GM21717 (cell line): ENCODE results near the gene GDF2.

Source experiments
- ATAC-seq: cut with Tn5 transposase; IDR thresholded peaks from one replicate; pipeline ENCODE4 v1.9.1; 2021; ENCODE audit warnings: mild to moderate bottlenecking, moderate library complexity; ENCODE audit not compliant: unreplicated experiment

Gene GDF2

GRCh38 chr10:47322300-47323061, at the start of gene GDF2:
GDF2 (plus strand) TSS chr10:47322454; CDS start chr10:47322669, 215 bp downstream.
- ATAC-seq: no peak

- no peak for ATAC-seq
These were observed 46.2 kb upstream of the GDF2 start for GRCh38 chr10:47276071-47276470.

DNA sequence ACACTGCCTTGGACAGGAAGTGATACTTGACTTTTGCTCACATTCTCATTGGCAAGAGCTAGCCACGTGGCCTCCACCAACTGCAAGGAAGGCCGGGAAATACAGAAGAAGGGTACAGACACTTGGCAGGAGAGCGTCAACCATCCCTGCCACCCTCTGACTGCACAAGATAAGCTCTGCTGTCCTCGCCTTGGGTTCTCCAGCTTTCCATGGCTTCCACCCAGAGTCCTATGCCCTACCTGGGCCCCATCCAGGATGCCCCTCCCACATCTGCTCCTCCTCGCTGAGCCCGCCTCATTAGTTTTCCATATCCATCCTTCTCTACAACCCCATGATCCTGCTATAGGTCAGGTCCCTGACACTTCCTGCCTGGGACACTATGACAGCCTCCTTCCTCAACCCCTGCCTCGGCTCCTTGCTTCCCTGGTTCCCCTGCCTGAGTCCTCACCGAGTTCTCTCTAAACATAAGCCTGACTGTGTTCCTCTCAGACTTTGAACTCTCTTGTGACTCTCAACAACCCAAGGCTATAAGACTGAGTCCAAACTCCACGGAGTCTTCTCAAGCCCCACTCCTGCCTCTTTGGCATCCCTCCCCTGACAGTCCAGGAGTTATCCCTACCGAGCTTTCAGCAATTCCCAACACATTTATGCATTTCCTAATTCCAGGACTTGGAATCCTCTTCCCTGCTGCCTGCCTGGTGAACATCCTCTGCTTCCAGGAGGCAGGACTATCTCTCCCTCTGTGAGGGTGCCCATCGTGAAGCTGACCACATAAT, 45.5 kb upstream of the GDF2 start:
- no peak for ATAC-seq

DNA sequence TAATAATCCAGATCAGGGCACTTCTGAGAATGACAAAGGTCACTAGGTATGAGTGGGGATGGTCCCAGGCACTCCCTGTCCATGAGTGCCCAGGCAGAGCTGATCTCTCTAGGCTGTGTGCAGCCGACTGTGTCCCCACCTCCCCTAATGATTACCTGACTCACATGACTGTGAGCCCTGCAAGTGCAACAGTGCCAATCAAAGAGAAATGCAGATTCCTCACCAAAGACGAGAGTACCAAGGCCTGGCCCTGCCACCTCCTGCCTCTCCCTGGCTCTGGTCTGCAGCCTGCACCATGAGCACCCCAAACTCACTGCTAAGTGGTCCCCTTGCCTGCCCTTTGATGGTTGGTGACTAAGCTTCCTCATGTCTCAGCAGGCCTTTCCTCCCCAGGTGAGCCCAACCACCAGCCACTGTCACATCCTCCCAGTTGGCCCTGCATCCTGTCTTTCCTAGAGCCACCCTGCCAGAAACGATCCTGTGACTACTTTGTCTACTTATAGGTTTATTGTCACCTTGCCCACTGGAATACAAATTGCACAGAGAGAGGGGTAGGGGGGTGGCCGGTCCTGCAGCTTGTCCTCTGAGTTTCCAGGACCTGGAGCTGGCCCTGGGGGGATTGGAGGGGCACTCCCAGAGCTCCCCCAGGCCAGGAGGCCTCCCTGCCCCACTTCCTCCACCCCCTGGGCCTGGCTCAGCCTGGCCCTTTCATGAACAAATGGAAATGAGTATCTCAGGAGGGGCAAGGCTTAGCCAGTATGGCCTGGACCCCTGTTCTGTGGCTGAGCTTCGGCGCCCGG, 44.7 kb upstream of the GDF2 start:
- no peak for ATAC-seq

- no peak for ATAC-seq
These were observed 44.1 kb upstream of the GDF2 start for GRCh38 chr10:47278152-47278473.

DNA sequence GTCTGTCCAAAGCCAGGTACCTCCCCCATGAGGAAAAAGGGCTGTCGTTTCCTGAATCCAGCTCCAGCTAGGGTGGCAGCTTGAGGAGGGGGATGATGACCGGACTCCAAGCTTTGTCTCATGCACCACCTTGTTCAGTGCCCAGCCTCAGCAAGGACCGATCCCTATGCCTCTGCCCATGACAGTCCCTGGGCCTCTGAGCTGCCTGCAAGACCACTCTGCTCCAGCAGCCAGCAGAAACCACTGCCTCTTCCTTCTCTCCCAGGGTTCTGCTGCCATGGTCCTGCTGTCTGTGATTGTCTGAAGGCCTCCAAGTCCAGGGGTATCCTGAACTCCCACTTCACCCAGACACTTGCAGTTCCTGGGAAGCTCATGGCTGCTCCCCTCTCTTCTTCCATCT, 43.5 kb upstream of the GDF2 start:
- ATAC-seq: no peak

DNA sequence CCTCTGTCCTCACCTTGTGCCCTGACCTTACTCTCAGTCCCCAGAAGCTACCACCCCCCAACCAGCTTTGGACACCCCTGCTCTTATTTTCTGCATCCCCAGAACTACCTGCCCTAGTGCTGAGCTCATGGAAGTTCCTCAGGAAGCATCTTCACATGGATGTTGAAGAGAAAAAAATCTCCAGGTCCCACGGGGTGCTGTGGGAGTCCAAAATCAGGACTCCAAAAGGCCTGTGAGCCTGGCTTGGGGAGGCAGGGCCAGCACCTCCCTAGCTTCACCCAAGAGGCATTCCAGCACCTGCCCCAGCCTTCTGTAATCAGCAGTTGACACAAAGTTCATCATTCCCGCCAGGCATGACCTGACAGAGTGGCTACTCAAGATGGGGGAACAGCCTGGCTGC, 43.0 kb upstream of the GDF2 start:
- ATAC-seq: no peak

DNA sequence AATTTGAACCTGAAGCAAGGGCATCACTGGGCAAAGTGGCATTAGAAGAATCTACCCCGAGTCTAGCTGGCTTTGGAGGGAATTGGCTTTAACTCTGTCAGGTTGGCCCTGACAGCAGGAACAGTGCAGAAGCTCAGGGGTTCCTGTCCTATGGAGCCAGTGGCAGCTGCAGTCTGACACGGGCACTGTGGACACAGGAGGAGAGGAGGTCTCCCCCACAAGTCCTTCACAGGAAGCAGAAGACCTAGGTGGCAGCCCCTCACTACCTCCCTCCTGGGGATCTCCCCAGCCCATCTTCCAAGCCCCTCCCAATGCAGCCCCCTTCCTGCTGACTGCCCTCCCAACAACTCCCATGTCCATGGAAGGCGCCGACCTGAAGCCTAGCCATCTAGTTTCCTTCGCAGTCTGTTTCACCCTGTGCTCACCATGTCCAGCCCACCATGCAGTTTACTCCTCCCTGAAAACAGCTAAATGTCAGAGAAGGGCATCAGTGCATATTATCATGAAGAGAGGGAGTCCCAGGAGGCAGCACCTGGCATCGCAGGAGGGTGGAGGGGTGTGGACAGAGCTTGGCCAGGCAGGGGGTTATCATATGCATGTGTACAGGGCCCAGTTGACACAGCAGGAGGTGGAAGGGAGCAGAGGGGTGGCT, 40.1 kb upstream of the GDF2 start:
- ATAC-seq: no peak

- no peak for ATAC-seq
These were observed 39.6 kb upstream of the GDF2 start for GRCh38 chr10:47282657-47283018.

DNA sequence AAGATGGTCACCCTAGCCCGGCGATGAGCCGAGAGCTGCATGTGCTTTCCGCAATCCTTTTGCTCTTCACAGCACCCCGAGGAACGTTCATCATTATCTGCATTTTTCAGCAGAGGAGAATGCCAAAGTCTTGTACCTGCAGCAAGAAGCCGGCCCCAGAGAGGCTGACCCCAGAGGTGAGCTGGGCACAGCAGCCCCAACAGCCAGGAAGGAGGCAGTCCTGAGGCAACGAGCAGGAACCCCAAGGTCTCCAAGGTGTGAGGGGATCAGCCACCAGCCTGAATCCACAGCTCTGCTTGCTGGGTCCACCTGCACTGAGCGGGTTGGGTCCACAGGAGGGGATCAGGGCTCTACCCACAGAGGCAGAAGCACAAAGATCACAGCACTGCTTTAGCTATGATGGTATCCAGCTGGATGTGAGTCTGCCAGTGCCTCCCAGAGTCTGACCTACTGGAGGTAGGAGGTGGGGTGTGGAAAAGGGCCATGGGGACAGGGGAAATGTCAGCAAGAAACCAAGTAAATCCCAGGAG, 39.1 kb upstream of the GDF2 start:
- ATAC-seq: no peak

DNA sequence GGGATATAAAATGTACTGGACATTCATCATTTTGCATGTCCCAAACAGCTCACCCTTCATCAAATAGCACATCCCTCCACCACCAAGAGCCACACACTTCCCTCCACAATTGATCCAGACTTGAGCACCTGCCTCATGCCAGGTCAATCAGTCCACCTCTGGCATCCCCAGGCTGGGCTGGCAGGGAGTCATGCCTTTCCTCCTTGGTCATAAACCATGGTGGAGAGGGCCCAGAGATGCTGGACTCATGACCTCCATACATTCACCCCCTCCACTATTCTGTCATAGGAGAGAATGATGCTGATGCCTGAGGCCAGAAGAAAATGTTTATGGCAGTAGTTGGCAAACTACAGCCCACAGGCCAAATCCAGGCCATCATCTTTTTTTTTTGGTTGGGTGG, 38.4 kb upstream of the GDF2 start:
- ATAC-seq: no peak

DNA sequence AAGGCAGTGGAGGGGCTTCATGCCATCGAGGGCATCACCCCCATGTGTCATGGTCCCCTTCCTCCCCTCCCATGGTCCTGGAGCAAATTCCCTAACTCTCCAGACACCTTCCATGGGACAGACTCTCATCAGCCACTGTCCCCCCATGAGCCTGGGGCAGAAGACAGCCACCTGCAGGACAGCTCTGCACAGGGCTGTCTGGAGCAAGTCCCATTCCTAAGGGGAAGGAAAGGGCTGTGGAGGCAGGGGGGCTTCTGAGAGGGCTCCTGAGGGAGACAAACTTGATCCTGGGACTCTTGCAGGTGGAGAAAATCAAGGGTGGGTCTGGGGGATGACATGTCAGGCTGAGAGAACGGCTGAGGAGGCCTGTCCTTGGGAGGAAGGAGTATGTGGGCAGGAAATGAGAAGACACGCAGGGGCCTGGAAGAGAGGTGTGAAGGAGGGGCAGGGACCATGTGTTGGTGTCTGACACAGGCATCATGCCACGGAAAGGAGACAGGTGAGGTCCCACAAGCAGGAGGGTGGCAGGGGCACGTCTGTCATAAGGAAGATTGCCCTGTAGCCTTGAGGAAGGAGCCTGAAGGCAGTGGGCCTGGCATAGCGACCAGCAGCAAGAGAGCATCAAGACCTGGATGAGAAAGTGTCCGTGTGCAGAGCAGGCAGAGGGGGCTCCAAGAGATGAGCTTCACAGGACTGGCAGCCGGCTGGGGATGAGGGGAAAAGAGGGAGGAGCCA, 36.7 kb upstream of the GDF2 start:
- no peak for ATAC-seq

DNA sequence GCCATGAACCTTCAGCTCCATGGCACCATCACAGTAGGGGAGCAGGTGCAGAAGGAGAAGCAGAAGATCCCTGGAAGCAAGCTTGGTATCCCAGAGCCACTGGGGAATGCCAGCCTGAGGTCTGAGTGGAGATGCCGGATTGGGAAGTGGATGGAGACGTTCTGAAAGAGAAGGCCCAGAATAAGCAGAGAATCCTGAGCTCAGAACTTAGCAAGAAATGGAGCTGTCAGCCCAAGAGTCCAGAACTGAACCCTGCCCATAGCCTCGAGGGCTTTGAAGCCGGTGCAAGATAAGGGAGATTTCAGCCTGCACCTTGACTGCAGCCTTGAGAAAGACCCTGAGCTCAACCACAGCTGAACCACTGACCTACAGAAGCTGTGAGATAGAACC, 36.1 kb upstream of the GDF2 start:
- ATAC-seq: no peak

DNA sequence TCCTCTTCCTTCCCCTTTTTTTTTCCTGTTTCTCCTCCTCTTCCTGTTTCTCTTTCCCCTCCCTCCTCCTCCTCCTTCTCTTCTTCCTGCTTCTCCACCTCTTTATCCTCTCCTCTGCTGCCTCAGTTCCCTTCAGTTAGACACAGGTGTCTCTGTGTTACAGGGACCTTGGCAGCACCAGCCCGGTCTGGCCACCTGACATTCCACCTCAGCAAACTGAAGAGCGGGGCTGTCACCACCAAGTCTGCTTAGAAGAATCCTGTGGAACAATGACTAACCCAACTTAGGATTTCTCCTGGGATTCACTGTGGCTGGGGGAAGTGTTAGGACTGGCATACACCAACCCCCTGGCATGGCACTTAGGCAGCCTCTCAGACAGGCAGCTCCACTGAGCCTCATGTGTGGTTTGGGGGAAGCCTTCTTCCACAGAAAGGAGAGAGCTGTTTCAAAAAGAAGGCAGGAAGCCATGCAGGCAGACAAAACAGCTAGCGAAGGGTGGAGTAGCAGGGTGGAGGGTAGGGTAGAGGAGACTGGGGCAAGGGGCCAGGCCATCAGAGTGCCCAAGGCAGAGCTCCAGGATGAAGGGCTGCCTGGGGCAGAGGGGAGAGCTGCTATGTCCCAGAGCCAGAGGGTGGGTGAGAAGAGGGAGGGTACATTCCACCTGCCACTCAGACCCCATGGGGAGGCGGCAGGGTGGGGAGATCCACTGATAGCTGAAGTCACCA, 35.5 kb upstream of the GDF2 start:
- no peak for ATAC-seq

DNA sequence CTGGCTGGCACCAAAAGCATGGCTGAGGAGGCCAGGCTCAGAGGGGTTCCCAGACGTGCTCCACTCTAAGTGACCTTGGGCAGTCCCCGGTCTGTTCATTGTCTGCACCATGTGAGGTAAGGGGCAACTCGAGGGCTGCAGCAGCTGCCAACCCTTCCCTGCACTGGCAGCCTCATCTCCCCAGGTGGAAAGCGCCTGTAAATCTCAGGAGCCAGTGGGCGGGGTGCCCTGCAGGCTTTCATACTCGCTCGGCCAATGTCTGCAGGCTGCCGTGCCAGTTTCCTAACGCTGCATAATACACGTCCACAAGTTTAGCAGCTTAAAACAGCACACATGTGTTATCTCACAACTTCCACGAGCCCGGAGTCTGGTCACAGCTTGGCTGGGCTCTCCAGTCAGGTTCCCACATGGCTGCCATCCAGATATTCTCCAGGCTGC, 34.9 kb upstream of the GDF2 start:
- no peak for ATAC-seq

- no peak for ATAC-seq
These were observed 34.4 kb upstream of the GDF2 start for GRCh38 chr10:47287805-47288204.

DNA sequence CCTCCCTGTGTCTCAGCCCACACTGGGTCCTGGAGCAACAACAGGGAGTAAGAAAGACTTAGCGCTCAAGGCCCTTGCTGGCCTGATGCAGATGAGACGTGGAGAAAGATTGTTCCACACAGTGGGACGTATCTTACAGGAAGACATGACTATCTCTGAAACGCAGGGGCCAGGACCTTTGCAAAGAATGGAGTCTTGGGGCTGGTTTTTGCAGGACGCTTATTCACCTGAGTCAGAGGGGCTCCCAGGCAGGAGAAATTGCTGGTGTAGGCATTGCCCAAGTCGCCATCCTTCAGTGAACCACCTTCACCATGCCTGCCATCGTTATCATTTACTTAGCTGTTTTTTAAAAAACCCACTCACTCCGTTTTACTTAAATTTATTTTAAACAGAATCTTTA, 34.0 kb upstream of the GDF2 start:
- no peak for ATAC-seq

DNA sequence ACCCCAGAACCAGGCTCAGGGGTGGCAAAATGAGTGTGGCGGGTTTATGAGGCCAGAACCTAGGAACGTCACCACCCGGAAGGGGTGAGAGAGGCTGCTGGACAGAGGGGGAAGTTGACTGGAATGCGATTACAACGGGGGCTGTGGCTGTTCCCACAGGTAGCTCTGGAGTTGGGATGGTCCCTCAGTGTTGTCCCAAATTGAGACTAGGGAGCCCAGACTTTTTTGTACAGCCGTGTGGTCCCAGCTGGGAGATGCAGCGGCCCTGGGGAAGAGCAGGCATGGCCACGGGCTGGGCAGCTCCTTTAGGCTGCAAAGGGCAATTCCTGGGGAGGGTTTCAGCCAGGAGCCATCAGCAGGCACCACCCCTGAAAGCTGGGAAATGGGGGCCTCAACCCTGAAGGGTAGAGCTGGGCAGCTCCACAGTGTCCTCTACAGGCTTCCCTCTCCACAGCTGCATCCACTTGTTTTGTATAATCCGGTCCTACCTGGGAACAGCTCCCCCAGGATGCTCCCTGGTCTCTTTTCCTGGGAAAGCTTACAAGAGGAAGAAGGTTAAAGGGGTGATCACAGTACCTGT, 33.2 kb upstream of the GDF2 start:
- no peak for ATAC-seq

- no peak for ATAC-seq
These were observed 32.3 kb upstream of the GDF2 start for GRCh38 chr10:47289921-47290320.
